HG02610 (cell line): ENCODE measurements around the gene UQCR10.

ENCODE experiments used
- ATAC-seq: cut with Tn5 transposase; IDR thresholded peaks from one replicate; pipeline ENCODE4 v1.9.1; 2021; ENCODE audit warnings: mild to moderate bottlenecking, moderate library complexity; ENCODE audit not compliant: unreplicated experiment

Gene UQCR10

GRCh38 chr22:29767171-29768051, at the start of gene UQCR10:
UQCR10 (plus strand) TSS chr22:29767369; CDS start chr22:29767399, 30 bp downstream.
- ATAC-seq: peak; percentile 67

GRCh38 chr22:29717789-29718188, 49.4 kb upstream of the UQCR10 start:
- ATAC-seq: no peak

- ATAC-seq: no peak
These were observed 47.9 kb upstream of the UQCR10 start for GRCh38 chr22:29718949-29719898.

GRCh38 chr22:29719899-29720645, 47.1 kb upstream of the UQCR10 start, which contains the start of gene CABP7:
CABP7 (plus strand) TSS chr22:29720003; CDS start chr22:29720425, 422 bp downstream.
- ATAC-seq: no peak

GRCh38 chr22:29720811-29721323, 46.3 kb upstream of the UQCR10 start:
- no peak for ATAC-seq

GRCh38 chr22:29722151-29722550, 45.0 kb upstream of the UQCR10 start:
- ATAC-seq: no peak

GRCh38 chr22:29722587-29722986, 44.6 kb upstream of the UQCR10 start:
- no peak for ATAC-seq

- no peak for ATAC-seq
These were observed 43.4 kb upstream of the UQCR10 start for GRCh38 chr22:29723766-29724165.

- no peak for ATAC-seq
These were observed 42.3 kb upstream of the UQCR10 start for GRCh38 chr22:29724843-29725242.

GRCh38 chr22:29726106-29726505, 41.1 kb upstream of the UQCR10 start:
- no peak for ATAC-seq

- ATAC-seq: no peak
These were observed 40.5 kb upstream of the UQCR10 start for GRCh38 chr22:29726512-29727130.

GRCh38 chr22:29727131-29727523, 40.0 kb upstream of the UQCR10 start:
- no peak for ATAC-seq

GRCh38 chr22:29729161-29729560, 38.0 kb upstream of the UQCR10 start:
- no peak for ATAC-seq

- no peak for ATAC-seq
These were observed 35.9 kb upstream of the UQCR10 start for GRCh38 chr22:29731058-29731850.

- no peak for ATAC-seq
These were observed 34.3 kb upstream of the UQCR10 start for GRCh38 chr22:29732883-29733282.

GRCh38 chr22:29733362-29734201, 33.6 kb upstream of the UQCR10 start:
- ATAC-seq: no peak

GRCh38 chr22:29734406-29734805, 32.8 kb upstream of the UQCR10 start:
- ATAC-seq: no peak

- no peak for ATAC-seq
These were observed 32.3 kb upstream of the UQCR10 start for GRCh38 chr22:29734838-29735237.
